ENCODE results near the gene ZNF778.

- TF ChIP-seq, protein P1, sequence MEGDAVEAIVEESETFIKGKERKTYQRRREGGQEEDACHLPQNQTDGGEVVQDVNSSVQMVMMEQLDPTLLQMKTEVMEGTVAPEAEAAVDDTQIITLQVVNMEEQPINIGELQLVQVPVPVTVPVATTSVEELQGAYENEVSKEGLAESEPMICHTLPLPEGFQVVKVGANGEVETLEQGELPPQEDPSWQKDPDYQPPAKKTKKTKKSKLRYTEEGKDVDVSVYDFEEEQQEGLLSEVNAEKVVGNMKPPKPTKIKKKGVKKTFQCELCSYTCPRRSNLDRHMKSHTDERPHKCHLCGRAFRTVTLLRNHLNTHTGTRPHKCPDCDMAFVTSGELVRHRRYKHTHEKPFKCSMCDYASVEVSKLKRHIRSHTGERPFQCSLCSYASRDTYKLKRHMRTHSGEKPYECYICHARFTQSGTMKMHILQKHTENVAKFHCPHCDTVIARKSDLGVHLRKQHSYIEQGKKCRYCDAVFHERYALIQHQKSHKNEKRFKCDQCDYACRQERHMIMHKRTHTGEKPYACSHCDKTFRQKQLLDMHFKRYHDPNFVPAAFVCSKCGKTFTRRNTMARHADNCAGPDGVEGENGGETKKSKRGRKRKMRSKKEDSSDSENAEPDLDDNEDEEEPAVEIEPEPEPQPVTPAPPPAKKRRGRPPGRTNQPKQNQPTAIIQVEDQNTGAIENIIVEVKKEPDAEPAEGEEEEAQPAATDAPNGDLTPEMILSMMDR (conservative IDR thresholded peaks at IDR 0.05 in 1 of 2, IDR thresholded peaks at IDR 0.05 in 1 of 2; ENCODE audit: low read depth in 1 of 2, low read length in 2 of 2) = no peak
- no peak for TF ChIP-seq EZH2 (IDR thresholded peaks at IDR 0.05; ENCODE audit: low read length, missing control alignments)
Measured at GRCh38 chr16:89217388-89218191, at the start of gene ZNF778.
